GM18861 (cell line): ENCODE results near the gene KCTD5.
"Not testable (repeated sequence)": the region's sequence is repeated elsewhere in the genome, so short reads cannot be mapped to it uniquely, and the experiment has no call there.

Experiments
- ATAC-seq: cut with Tn5 transposase; IDR thresholded peaks from one replicate; pipeline ENCODE4 v1.9.1; 2021; ENCODE audit not compliant: unreplicated experiment

The KCTD5 gene

DNA sequence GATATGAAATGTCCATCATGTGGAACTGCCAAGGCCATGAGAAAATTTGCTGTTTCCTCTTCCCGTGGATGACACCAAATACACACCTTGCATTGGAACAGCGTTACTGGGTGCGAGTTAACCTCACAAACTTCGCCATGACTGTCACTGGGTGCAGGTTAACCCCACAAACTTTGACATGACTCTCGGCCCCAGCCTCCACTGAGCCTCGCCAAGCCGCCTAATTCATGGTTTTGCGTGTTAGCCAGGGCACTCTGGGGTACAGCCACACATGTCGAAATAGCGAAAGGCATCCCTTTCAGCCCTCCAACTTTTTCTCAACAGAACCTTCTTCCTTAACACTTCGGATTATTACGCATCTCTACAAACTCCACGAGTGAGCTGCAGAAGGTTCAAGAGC is 10.6 kb upstream of the KCTD5 start:
- no peak for ATAC-seq

DNA sequence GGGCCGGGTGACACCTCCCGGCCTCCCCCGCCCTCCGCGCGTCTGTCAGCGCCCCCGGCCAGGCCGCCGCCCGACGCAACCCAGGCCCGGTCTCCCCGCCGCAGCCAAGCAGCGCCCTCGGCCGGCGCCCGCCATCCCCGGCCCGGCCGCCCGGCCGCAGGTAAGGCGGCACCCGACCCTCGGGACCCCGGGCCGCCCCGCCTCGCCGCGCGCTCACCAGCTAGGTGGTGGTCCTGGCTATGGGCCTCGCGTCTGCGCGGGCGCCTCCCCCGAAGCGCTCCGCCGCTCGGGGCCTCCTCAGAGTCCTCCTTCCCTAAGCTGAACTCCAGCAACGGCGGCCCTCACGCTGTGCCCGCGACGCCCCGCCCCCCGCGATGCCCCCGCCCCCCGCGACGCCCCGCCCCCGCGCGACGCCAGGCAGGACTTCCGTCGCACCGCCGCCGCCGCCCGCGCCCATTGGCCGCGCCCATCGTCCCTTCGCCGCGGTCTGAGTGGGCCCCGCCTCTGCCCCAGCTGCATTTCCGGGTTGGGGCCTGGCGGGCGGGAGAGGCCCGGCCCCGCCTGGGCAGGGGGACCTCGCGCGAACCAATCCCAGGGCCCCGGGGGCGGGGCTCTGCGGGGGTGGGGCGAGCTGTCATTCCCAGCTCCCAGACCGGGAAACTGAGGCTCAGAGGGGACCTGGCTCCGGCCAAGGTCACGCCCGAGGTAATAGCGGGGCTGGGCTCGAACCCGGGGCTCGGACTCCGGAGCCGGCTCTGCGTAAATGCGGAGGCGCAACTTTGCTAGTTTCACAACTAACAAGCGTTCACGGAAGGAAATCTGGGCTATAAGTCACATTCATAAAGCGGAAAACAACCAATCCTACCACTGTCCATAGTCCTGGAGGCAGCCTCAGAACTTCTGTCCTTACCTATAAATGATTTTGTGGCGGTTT is 9.0 kb upstream of the KCTD5 start:
- ATAC-seq: peak; percentile 68

DNA sequence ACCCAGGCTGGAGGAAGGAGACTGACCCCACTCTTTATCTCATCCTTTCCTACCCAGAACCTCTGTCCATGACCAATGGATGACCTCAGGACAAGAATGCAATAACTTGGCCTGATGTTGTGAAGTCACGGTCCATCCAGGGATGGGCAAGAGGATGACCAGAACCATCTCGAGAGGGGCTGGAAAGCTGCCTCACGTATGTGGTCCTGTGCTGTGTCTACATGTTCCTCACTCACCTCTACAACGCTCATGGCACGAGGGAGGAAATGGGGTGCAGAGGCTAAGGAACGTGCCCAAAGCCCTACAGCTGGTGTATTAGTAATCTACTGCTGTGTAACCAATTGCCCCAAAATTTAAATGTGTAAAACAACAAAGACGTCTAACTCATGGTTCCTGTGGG is 7.3 kb upstream of the KCTD5 start:
- no peak for ATAC-seq

DNA sequence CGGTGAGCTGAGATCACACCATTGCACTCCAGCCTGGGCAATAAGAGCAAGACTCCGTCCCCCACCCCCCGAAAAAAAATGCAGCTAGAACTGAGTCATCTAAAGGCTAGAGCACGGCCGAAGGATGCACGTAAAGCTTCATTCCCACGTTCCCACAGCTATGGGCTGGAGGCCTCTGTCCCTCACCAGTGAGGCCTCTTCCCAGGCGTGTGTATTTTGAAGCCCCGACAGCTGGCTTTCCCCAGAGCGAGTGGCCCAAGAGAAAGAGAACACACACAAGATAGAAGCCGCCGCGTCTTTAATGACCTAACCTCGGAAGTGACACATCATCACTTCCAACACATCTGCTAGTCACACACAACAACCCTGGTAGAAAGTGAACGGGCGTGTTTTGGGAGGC is 6.6 kb upstream of the KCTD5 start:
- no peak for ATAC-seq

DNA sequence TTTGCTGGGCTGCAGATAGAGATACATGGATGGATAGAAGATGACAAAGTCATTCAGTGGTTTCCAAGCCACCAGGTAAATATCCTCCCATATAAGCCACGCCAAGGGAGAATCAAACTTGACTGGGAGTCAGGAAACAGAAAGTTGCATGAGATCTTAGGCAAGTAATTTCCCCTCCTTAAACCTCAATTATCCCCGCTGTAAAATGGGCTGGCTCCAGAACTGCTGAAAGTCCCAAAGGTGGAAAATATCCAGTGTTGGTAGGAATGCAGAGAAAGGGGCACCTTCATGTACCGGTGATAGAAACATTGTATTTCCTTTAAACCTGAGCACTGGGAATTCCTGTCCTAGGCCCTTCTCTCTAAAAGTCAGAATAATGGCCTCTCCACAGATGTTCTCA is 5.4 kb upstream of the KCTD5 start:
- ATAC-seq: not testable (repeated sequence)

DNA sequence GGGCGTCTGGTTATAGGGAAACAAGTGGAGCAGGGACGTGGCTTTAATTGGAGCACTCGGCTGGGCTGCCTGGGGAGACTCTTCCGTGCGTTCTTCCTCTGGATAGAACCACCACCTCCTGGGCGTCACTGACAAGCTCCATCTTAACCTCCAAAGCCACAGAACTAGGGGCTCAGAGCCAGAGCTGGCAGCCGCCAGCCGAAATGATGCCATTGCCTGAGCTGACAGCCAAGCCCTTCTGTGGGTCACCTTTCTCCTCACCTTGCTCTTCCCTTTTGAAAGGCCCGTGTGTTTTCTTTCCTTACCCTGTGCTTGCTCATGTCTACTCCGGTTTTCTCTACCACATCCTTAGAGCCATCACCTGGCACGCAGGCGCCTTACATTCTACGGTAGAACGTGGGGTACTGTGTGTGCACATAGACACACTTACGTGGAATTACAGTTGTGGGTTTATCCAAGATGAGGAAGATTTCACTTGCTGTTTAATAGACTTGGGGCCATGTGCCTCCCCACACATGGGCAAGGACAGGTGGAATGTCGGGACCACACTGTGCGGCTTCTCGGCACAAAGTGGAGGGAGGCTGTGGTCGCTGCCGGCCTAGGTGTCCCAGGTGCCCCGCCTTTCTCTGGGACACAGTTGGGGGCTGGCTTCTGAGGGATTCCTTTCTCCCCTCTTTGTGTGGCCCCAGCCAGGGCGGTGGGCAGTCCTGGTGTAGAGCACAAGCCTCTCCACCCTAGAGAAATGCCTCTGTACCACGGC is 3.9 kb upstream of the KCTD5 start:
- not testable (repeated sequence) for ATAC-seq

DNA sequence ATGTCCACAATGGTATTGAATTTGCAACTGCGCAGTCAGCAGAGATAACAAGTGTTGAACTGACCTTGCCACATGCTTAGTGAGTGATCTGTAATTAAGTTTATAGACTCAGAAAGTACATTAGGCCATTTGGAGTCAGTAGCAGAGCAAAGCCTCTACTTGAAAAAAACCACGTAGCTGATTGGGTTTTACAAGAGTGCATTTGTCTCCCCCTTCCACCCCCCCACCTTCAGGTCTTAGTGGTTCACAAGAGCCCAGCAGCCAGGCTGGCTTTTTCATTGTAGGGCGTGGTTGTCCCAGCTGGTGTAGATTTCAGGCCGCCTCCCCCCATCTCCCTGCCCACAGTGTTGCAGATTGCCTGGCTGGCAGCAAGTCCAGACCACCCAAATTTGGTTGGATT is 2.4 kb upstream of the KCTD5 start:
- ATAC-seq: not testable (repeated sequence)

DNA sequence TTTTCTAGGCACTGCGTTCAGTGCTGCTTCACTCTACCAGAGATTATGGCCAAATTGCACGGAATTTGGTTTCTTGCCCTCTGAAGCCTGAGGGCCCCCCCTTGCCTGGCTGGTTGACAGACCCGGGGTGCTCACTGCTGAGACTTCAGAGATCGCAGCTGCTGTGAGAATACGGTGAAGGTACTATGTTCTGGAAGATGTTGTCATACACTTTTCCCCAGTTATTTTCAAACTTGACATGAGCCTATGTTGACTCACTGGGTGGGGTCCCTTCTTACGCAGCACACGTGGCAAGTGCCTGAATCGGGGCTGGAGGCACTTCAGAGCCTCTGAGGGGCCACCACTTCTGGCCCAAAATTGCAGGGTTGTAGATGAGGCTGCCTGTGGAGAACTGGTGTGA is 2.0 kb upstream of the KCTD5 start:
- ATAC-seq: not testable (repeated sequence)

DNA sequence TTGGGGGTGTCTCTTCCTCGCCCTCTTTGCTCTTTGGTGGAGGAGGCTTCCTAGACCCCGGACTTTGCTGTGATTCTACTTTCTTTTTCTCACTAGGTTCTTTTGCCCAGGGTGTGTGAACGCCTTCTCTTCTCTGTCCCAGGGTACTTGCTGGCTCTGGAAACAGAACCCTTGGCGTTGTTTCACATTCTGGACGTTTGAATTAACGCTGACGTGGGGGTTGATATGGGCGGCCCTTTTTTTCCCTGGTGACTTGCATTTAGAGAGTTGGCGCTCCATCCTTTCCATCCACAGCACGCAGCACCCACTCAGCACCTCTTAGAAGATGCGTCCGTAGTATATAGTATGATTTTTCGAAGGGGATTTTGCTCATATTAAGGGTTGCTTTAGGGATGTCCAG is 718 bp downstream of the KCTD5 start:
- ATAC-seq: not testable (repeated sequence)

DNA sequence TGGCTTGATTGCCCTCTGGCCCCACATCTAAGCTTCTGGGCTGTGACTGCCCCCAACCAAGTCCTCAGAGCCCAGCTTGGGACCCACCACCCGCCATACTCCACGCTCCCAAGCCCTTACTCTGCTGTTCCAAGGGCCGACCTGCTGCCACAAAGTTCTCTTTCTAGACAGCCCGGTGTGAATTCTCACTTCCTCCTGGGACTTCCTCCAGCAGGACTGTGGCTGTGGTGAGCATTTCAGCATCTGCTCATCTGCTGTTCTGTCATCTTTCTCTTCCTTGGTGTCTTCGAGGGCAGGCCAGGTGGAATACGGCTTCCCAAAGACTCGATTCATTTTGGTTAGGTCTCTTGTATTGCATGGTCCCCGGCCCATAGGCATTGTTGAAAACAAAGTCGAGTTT is 3.8 kb downstream of the KCTD5 start:
- not testable (repeated sequence) for ATAC-seq

DNA sequence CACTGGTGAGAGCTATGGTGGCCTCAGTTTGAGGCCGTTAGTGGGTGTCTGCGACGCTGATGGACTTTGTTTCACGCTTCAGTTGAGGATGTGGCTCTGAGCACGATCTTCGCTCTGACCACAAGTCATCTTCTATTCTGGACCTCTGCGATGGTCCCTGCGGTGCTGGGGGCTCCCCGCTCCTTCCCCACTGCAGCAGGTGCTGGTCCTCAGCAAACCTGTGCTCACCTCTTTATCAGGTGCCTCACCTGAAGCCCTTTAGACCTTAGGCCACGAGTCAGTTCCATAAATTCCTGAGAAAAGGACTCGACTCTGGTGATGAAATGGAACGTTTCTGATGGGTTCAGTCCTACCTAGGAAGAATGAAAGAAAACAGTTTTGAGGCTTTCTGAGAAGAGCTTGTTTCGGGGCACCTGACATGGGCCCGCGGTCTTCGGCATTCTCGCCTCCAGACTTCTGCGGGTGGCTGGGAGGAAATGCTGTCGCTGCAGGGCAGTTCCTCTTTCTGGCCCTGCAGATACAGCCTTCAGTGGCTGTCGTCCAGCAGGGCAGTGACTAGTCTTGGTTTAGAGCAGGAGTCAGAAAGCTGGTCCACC is 4.7 kb downstream of the KCTD5 start:
- ATAC-seq: peak; percentile 46

DNA sequence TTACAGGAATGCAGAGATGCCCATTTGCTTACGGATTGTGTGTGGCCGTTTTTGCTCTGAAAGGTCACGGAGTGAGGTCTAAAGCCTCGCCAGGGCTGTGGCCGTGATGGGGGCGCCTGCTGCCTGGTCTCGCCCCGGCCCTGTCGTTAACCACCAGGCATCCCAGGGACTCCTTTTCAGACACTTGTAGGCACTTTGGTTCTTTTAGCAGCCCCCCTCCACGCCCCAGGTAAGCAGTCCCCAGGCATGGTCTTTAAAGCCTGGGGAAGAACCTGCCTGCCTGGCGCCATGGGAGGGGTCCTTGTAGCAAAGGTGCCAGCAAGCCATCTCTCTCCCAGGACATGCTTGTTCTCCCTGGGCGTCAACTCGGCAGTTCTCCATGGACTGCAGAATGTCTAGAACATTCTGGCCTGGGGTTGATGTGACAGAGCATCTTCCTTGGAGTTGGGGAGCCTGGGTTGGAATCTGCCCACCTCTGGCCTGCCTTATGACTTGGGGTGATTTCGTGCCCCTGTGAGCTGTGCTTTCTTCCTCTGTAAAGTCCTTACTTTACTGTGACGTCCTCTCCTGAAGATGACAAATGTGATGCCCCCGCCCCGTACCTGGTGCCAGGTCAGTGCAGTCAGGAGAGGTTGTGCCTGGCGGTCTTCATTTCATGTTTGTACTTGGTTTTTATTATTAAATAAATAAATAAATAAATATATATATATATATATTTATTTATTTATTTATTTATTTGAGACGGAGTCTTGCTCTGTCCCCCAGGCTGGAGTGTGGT is 5.4 kb downstream of the KCTD5 start:
- ATAC-seq: no peak

DNA sequence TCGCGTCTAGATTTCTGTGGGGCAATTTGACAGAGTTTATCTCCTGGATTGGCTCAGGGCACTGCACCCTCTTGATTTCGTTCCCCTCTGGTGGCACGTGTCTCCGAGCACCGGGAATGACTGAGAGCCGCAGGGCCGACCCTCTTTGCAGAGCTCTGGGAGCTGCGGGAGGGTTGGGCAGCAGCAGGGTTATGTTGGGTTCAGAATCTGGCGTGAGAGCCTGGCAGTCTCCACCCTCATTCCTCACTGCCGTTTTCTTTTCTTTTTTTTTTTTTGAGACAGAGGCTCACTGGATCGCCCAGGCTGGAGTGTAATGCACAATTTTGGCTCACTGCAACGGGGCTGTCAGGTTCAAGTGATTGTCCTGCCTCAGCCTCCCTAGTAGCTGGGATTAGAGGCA is 7.1 kb downstream of the KCTD5 start:
- ATAC-seq: not testable (repeated sequence)

DNA sequence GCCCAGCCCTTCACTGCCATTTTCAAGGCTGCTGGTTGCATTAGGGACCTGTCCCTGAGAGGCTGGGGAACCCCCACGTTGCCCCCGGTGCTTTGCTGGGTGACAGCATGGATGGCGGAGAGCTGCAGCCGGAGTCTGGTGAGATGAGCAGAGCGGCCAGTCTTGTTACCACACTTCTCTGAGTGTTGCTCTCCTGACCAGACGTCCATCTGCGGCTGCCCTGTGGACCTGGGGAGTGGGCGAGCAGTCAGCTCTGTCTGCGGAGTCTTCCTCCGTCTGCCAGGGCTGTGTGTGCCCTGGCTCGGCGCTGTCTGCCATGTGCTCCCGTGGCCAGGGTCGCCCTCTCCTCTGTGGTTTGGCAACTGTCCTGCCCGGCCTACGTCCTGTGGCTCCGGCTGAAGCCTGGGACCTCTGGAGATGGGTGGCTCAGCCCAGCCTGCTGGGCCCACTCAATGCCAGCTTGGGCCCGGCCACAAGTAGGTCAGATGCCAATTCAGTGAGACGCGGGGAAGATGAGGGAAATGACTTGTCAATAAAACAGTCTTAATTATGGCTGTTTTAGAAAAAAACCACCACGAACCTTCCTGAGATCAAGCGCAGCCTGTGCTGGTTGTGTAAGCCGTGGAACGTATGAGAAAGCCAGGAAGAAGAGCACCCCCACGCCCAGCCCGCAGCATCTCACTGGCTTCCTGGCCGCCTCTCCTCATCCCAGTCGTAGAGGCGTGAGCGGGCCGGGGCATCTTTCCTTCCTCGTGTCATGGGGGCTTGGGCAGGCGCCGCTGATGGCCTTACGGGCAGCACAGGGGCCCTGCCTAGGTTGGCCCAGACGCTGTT is 7.9 kb downstream of the KCTD5 start:
- ATAC-seq: no peak

DNA sequence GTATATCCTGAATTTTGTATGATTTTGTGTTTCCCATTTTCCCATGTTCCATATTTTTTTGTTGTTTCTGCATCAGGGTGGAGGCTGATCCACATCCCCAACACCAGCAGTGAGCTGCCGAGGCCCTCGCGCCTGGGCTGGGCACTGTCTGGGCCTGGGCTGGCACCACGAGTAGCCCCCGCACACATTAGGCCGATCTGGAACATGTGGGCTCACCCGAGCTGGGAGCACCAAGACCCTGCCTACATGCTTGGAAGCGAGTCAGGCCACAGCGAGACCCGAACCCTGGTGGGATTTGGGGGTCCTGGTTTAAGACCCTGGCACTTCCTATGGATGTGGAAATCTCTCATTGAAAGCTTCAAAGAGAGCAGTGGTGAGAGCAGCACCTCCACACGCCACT is 8.5 kb downstream of the KCTD5 start:
- ATAC-seq: no peak

DNA sequence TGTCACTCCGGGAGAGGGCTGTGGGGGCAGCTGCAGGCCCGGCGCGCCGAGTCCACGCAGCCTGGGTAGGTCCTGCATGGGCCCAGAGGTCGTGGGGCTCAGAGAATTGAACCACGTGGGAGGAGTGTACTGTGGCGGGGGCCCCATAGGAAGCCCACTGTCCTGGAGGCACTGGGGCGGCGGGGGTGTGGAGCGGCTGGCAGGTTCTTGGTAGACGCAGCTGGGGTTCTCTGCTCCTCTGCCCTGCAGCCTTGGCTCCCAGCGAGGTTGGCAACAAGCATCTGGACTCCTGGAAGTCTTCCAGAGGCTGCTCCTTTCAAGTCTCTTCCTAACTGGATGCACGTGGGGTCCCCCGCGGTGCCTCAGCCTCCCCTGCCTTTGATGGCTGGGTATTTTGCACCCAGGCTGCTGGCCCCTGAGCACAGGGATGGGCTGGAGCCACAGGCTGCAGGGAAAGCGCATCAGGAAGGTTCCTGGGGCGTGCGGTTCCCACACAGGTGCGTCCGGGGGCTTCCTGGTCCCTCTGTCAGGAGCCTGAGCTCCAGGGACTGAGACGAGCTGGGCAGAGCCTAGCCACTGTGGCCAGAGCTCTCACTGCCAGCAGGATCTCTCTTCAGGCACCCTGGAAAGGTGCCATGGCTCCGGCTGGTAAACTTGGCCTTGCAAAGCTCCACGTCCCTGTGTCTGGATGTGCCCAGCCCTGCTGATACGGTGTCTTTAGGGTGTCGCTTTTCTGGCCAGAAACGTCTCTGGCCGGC is 9.3 kb downstream of the KCTD5 start:
- ATAC-seq: no peak

DNA sequence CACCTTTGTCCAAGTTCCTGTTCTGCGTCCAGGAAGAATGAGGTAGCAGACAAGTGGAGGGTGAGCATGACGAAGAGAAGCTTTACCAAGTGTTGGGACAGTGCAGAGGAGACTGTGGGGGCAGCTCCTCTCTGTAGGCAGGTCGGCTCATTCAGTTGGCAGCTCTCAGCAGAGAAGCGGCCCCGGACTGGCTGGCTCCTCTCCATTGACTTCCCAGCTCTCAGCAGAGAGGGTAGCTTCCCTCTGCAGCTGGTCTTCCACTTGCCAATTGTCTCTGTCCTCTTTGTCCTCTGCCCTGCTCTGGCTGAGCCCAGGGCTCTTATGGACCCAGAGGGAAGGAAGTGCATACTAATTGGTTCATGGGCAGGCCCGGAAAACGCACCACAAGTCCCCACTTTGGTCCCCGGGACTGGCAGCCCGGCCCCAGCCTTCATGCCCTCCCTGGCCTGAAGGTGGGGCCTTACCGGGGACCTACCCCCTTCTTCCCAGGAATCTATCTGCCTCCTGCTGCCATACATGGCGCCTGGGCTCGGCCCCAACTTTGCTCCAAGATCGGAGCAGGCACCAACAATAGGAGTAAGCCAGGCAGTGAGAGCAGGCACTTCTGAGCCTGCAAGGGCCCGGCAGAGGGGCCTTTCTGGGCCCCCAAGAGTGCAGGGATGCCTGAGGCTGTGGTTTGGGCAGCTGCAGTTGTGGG is 10.1 kb downstream of the KCTD5 start:
- ATAC-seq: no peak

DNA sequence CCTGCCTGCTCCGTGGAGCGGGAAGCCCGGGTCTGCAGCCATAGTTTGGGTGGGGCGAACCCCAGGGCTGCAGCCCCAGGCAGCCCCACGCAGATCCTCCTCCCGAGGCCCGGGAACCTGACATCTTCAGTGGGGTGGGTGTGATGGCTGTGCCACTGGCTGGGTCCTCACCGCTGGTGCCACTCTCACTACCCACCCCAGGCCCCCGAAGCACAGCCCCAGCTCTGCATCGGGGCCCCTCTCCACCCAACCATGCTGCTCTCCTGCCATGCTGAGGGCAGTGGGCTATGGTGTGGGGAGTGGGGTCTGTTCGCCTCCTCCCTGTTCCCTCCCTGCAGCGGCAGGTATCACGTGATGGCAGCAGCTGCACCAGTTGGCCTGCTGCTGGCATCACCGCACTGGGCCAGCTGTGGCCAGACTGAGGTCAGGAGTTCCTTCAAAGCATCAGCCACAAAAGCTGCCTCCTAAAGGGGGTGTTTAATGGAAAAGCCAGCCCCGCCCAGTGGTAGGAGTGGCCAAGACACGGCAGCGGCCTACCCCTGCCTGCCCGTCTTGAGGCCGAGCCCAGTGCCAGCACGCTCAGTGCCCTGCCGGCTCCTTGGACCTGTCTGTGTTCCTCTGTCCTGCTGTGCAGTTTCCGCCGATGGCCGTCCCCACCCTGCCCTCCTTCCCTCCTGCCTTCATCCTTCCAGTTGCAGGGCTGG is 10.8 kb downstream of the KCTD5 start:
- no peak for ATAC-seq
